ACC112 (cell line): ENCODE results near the gene CWC22.
"Not testable (repeated sequence)": the region's sequence is repeated elsewhere in the genome, so short reads cannot be mapped to it uniquely, and the experiment has no call there.

Source experiments
- H2AFZ ChIP-seq: fragments of 200-600 bp; sonication (generic); one replicate; pipeline ENCODE4 v1.6.0; 2017; ENCODE audit warnings: antibody characterized with exemption, low read length; ENCODE audit not compliant: unreplicated experiment
- H3K27ac ChIP-seq: fragments of 200-600 bp; sonication (generic); 2 replicates; pipeline ENCODE4 v1.5.1; 2014; ENCODE audit warnings: low read depth, mild to moderate bottlenecking, antibody characterized with exemption, low read length, moderate library complexity
- H3K27me3 ChIP-seq: fragments of 200-600 bp; sonication (generic); 2 replicates; pipeline ENCODE4 v1.6.1; 2014; ENCODE audit warnings: mild to moderate bottlenecking, antibody characterized with exemption, low read length, moderate library complexity, mixed read lengths; ENCODE audit not compliant: insufficient read depth
- H3K36me3 ChIP-seq: fragments of 200-600 bp; sonication (generic); 2 replicates; pipeline ENCODE4 v1.6.1; 2016; ENCODE audit warnings: mild to moderate bottlenecking, antibody characterized with exemption, low read length, moderate library complexity, mixed read lengths; ENCODE audit not compliant: insufficient read depth
- H3K4me1 ChIP-seq: fragments of 200-600 bp; sonication (generic); one replicate; pipeline ENCODE4 v1.6.1; 2016; ENCODE audit warnings: low read length, mixed read lengths; ENCODE audit not compliant: insufficient read depth, unreplicated experiment, control insufficient read depth
- H3K4me3 ChIP-seq: fragments of 200-600 bp; sonication (generic); 2 replicates; pipeline ENCODE4 v1.5.1; 2014; ENCODE audit warnings: mild to moderate bottlenecking, low read depth, low read length
- H3K79me2 ChIP-seq: fragments of 200-600 bp; sonication (generic); one replicate; pipeline ENCODE4 v1.6.0; 2016; ENCODE audit warnings: low read length; ENCODE audit not compliant: control insufficient read depth, unreplicated experiment, insufficient read depth

Gene CWC22

DNA sequence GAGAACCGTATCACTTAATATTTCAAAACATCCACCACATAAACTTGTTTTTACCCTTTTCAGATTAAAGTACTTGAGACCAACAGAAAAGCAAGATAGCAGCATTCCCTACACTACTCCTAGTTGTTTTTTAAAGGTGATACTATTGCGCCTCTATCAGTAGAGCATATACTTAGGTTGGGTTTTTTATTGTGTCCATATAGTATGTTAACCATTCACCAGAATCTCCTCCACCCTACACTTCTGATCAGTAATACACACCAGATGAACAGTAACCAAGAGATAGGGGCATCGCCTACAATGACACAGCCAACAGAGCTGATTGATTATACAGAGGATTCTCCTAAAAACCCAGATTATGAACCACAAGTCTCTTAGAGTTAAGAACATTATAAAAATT is 75.6 kb downstream of the CWC22 start:
- H3K27ac ChIP-seq: no peak overlapping the region
- H2AFZ ChIP-seq: no peak overlapping the region
- H3K4me1 ChIP-seq: no peaks in the 10 kb centered on the region
- no peaks in the 10 kb centered on the region for H3K79me2 ChIP-seq
- H3K36me3 ChIP-seq: no peaks in the 10 kb centered on the region
- no peak overlapping the region for H3K4me3 ChIP-seq
- no peaks in the 10 kb centered on the region for H3K27me3 ChIP-seq

DNA sequence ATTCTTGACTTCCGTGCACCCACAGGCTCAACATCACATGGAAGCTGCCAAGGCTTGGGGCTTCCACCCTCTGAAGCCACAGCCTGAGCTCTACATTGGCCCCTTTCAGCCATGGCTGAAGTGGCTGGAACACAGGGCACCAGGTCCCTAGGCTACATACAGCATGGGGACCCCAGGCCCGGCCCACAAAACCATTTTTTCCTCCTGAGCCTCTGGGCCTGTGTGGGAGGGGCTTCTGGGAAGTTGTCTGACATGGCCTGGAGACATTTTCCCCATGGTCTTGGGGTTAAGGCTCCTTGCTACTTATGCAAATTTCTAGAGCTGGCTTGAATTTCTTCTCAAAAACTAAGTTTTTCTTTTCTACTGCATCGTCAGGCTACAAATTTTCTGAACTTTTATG is 77.1 kb downstream of the CWC22 start:
- H3K4me1 ChIP-seq, H3K27ac ChIP-seq, H3K4me3 ChIP-seq, H3K27me3 ChIP-seq, H2AFZ ChIP-seq, H3K79me2 ChIP-seq, H3K36me3 ChIP-seq: not testable (repeated sequence)

DNA sequence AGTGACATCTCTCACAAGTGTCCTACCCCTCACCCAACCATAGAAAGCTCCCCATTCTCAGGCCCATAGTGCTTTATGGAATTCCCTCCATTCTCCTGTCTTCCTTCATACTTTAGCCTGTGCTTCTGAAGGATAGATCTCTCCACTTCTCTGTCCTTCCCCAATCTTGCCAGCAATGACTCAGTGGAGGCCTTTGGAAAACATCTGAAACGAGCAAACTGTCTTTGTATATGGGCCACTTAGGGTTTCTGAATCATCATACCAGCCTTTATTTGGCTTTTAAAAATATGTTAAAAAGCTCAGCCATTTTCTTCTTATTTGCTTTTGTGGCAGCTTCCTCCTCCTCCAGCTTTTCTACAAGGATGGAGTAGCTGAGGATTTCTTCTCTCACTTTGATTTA is 80.1 kb downstream of the CWC22 start:
- H3K79me2 ChIP-seq: no peaks in the 10 kb centered on the region
- H3K4me3 ChIP-seq: no peak overlapping the region
- H2AFZ ChIP-seq: no peak overlapping the region
- H3K27ac ChIP-seq: no peak overlapping the region
- no peaks in the 10 kb centered on the region; the same call in 1 of the 2 replicates for H3K36me3 ChIP-seq
- no peaks in the 10 kb centered on the region for H3K4me1 ChIP-seq
- H3K27me3 ChIP-seq: no peaks in the 10 kb centered on the region

DNA sequence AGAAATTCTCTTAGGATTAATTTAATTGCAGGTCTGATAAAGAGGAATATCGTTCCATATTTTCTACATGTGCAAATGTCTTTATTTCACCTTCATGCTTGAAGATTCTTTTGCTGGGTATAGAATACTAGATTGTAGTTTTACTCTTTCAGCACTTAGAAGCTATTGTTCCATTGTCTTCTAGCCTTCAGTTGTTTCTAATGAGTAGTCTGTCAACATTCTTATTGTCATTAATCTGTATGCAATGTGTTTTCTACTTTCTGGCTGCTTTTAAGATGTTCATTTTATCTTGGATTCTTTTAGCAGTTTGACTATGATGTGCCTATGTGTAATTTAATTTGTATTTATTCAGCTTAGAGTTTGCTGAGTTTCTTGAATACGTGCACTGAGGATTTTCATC is 81.4 kb downstream of the CWC22 start:
- Histone ChIP-seq H3K36me3 (no peaks in the 10 kb centered on the region; the same call in 1 of the 2 replicates), H3K79me2 (no peaks in the 10 kb centered on the region), H3K4me3 (no peak overlapping the region), H2AFZ (no peak overlapping the region), H3K27ac (no peak overlapping the region), H3K27me3 (no peaks in the 10 kb centered on the region), H3K4me1 (no peaks in the 10 kb centered on the region)

DNA sequence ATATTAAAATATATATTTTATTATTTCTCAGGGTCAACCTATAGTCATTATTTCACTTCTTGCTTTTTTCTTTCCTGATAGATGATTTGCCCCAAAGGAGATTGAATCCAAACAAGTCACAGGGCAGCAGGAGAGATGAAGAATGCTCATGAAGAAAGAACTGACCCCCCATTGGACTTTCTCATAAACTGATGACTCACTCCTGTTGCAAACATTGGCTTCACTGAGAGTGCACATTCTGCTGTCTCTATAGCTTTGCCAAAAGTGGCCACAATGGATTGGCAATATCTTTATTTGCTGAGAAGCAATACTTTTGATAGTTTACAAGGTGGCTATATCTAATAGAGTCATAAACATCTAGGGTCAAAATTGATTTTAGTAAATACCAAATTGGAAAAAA is 89.8 kb downstream of the CWC22 start:
- Histone ChIP-seq H3K27me3 (no peaks in the 10 kb centered on the region), H3K79me2 (no peaks in the 10 kb centered on the region)

DNA sequence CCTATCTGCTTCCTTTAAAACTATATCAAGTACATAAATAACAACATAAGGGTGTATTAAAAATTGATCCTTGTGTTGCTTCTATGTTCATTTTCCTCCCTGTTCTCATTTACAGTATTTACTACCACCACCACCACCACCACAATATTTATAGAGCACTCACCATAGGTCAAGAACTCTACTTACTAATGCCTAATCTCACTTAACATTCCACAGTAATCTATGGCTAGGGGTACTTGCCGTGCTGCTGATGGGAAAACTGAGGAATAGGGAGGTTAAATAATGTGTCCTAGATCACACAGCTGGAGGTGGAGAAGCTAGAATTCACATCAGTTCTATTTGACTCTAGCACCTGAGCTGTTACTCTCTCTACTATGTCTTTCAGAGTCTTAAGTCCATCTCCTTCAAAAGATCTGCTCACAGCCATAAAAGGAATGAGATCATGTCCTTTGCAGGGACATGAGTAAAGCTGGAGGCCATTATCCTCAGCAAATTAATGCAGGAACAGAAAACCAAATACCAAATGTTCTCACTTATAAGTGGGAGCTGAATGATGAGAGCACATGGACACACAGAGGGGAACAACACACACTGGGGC is 91.6 kb downstream of the CWC22 start:
- no peak overlapping the region for H3K27ac ChIP-seq
- no peak overlapping the region for H2AFZ ChIP-seq
- no peaks in the 10 kb centered on the region for H3K36me3 ChIP-seq
- no peaks in the 10 kb centered on the region for H3K27me3 ChIP-seq
- H3K4me3 ChIP-seq: no peak overlapping the region
- H3K4me1 ChIP-seq: peaks cover 3% of the 10 kb centered on the region
- no peaks in the 10 kb centered on the region for H3K79me2 ChIP-seq

More for the DNA sequence above, 89.8 kb downstream of the CWC22 start:
- Histone ChIP-seq H3K27ac (no peak overlapping the region), H3K36me3 (no peaks in the 10 kb centered on the region), H3K4me3 (no peak overlapping the region), H3K4me1 (peaks cover 3% of the 10 kb centered on the region), H2AFZ (no peak overlapping the region)

DNA sequence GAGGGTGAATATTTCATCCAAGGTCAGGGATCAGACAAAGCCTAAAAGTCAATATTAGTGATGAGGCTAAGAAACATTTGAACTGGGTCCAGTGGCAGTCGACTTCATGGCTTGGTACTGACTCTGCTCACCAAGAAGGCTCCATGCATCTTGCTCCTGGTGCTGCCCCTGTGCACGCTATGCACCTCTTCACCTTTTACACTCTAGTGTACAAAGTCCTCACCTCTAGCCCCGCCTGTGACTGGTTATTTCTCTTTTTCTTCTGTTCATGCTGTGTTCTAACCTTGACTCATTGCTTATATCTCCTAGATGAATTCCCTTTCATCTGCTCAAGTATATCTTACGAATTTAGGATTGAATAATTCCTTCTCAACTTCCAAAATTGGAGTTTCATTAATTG is 93.3 kb downstream of the CWC22 start:
- Histone ChIP-seq H3K4me3 (no peak overlapping the region), H3K36me3 (no peaks in the 10 kb centered on the region), H2AFZ (peak overlapping the region; percentile 5), H3K27ac (no peak overlapping the region), H3K79me2 (no peaks in the 10 kb centered on the region), H3K27me3 (no peaks in the 10 kb centered on the region), H3K4me1 (peaks cover 3% of the 10 kb centered on the region)

DNA sequence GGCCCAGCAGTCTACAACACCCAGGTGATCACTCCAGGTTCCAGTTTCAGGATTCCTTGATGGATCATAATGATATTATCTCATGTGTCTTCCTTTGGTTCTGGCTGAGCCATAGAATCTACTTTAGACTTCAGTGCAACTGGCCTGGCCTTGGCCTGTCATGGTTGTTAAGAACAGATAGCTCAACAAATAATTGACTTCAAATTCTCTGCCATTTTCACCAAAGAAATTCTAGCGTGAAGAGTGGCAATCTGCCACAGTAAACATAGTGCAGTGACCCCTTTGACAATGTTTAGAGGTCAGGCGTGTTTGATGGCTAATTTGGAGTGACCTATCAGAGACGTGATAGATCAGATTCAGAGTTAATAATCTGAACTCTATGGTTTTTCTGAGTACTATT is 95.5 kb downstream of the CWC22 start:
- H3K79me2 ChIP-seq: no peaks in the 10 kb centered on the region
- no peak overlapping the region for H2AFZ ChIP-seq
- no peak overlapping the region for H3K27ac ChIP-seq
- H3K27me3 ChIP-seq: no peaks in the 10 kb centered on the region
- no peak overlapping the region for H3K4me3 ChIP-seq
- H3K36me3 ChIP-seq: no peaks in the 10 kb centered on the region
- H3K4me1 ChIP-seq: no peaks in the 10 kb centered on the region

DNA sequence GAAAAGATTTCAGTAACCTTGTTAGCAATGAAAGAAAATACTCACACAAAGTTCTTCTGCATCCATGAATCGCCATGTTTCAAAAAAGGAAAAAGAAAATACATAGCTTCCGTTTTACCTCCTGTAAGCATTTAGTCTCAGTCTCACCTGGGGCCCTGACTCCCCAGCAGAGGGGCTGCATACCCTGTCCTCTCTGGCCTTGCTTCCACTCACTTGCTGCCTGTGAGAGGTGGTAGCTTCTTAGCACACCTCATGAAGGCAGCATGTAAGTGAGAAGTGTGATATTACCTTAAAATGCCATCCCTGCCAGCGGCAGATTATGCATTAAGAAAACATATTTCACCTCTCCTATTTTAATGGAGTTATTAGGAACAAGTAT is 96.4 kb downstream of the CWC22 start:
- no peaks in the 10 kb centered on the region for H3K27me3 ChIP-seq
- no peak overlapping the region for H3K27ac ChIP-seq
- H3K4me1 ChIP-seq: no peaks in the 10 kb centered on the region
- H3K79me2 ChIP-seq: no peaks in the 10 kb centered on the region
- no peak overlapping the region for H3K4me3 ChIP-seq
- no peaks in the 10 kb centered on the region for H3K36me3 ChIP-seq
- H2AFZ ChIP-seq: no peak overlapping the region

DNA sequence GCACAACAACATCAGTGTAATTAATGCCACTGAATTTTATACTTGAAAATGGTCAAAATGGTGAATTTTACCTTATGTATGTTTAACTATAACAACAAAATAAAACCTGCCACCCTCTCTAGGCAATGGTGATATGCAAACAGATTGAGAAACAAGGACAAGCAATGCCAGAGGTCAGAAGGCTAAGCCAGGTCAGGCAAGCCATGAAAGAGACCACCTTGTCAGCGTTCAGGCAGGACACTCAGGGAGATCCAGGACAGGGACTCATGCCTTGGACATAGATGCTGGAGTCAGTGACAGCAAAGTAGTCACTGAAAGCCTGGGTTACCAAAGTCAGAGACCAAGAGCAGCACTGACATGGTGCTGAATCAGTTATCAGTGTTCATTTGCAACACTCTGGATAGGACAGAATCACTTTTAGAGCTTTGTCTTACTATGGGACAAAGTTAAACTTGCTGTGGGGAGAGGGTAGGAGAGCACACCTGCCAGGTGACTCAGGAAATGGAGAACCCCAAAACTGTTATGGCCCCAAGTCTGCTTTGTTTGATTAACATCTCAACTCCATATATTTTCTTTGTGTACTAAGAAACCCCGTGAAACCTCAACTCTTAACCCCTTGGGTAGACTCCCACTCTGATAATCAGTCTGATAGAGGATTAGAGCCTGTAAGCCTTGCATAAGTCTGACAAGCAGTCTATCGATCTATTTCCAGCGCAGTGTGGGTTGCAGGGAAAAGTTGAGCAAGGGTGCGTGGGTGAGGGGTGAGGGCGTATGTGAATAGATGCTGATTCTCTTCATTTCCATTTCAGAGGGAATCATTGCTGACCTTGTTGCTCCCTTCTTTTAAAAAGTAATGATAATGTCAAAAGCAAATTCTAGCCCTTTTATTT is 97.0 kb downstream of the CWC22 start:
- no peak overlapping the region for H2AFZ ChIP-seq
- H3K36me3 ChIP-seq: no peaks in the 10 kb centered on the region
- no peak overlapping the region for H3K27ac ChIP-seq
- no peaks in the 10 kb centered on the region for H3K4me1 ChIP-seq
- H3K79me2 ChIP-seq: no peaks in the 10 kb centered on the region
- no peak overlapping the region for H3K4me3 ChIP-seq
- no peaks in the 10 kb centered on the region for H3K27me3 ChIP-seq

DNA sequence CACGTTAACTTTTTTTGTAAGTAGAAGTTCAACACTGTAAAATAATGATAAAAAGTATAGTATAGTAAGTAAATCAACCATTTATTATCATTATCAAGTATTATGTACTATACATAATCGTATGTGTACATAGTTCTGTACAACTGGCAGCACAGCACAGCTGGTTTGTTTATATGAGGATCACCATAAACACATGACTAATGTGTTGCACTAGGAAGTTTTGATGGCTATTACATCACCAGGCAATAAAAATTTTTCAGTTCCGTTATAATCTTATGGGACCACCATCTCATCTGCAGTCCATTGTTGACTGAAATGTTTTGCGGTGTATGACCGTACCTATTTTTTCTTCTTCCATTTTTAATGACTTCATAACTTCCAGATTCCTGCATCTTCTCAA is 106.4 kb downstream of the CWC22 start:
- no peaks in the 10 kb centered on the region for H3K4me1 ChIP-seq
- no peak overlapping the region for H3K27ac ChIP-seq
- no peaks in the 10 kb centered on the region for H3K27me3 ChIP-seq
- H3K36me3 ChIP-seq: no peaks in the 10 kb centered on the region
- no peak overlapping the region for H3K4me3 ChIP-seq
- H2AFZ ChIP-seq: no peak overlapping the region
- H3K79me2 ChIP-seq: no peaks in the 10 kb centered on the region
